ENCODE results near the gene CCDC197. TPM values are rescaled to one million over a fixed set of nuclear protein-coding genes. Genes with fewer than 3 reads are reported as not detected.

The CCDC197 gene
- total and polyA plus RNA-seq, 3 donors from 2014 or later = 5.6 to 31.0 (median 20.7) TPM

- H3K4me3 ChIP-seq = no peak overlapping the region
- WGBS, 2 donors = 92 to 95% methylated on average over 3 of the region's 3 CpGs
- DNase-seq = no peak
- intact Hi-C loops (cut with DNase I; ENCODE audit: low total_unique reads) = no loop called here
- H3K4me1 ChIP-seq = no peaks in the 10 kb centered on the region
- H3K36me3 ChIP-seq (ENCODE audit: low read depth, missing control alignments) = no peaks in the 10 kb centered on the region
- no peaks in the 10 kb centered on the region for H3K27me3 ChIP-seq
- H3K9me3 ChIP-seq = no peaks in the 10 kb centered on the region
- H3K27ac ChIP-seq = no peak overlapping the region
- TF ChIP-seq POLR2A (IDR thresholded peaks at IDR 0.05) = no peak
- TF ChIP-seq, protein P1, sequence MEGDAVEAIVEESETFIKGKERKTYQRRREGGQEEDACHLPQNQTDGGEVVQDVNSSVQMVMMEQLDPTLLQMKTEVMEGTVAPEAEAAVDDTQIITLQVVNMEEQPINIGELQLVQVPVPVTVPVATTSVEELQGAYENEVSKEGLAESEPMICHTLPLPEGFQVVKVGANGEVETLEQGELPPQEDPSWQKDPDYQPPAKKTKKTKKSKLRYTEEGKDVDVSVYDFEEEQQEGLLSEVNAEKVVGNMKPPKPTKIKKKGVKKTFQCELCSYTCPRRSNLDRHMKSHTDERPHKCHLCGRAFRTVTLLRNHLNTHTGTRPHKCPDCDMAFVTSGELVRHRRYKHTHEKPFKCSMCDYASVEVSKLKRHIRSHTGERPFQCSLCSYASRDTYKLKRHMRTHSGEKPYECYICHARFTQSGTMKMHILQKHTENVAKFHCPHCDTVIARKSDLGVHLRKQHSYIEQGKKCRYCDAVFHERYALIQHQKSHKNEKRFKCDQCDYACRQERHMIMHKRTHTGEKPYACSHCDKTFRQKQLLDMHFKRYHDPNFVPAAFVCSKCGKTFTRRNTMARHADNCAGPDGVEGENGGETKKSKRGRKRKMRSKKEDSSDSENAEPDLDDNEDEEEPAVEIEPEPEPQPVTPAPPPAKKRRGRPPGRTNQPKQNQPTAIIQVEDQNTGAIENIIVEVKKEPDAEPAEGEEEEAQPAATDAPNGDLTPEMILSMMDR (IDR thresholded peaks at IDR 0.05) = no peak
Observed at GRCh38 chr14:93960774-93961438, 36.2 kb upstream of the CCDC197 start.

DNA sequence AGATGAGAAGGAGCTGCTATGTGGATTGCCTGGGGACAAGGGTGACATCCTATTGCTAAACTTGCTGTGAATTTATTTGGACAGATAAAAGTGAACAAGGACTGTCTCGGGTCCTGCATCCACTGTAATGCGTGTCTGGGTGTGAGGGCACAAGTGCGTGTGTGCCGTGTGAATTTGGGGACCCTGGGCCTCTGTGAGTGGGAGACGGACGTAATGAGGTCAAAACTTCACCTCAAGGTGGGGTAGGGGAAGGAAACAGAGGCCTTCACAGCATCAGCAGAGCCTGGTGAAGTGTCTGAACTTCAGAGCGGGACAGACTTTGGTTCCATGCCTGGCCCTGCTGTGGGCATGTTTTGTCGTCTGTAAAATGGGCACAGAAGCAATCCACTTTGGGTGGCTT, 35.5 kb upstream of the CCDC197 start:
- TF ChIP-seq POLR2A (IDR thresholded peaks at IDR 0.05) = no peak
- TF ChIP-seq, protein P1 (IDR thresholded peaks at IDR 0.05) = no peak
- intact Hi-C loops (cut with DNase I; ENCODE audit: low total_unique reads) = no loop called here
- Histone ChIP-seq H3K9me3 (no peaks in the 10 kb centered on the region), H3K27me3 (no peaks in the 10 kb centered on the region), H3K4me1 (no peaks in the 10 kb centered on the region), H3K27ac (no peak overlapping the region), H3K4me3 (no peak overlapping the region), H3K36me3 (ENCODE audit: low read depth, missing control alignments) (no peaks in the 10 kb centered on the region)
- 91 to 94% methylated on average over 8 of the region's 8 CpGs for WGBS, 2 donors
- no peak for DNase-seq

DNA sequence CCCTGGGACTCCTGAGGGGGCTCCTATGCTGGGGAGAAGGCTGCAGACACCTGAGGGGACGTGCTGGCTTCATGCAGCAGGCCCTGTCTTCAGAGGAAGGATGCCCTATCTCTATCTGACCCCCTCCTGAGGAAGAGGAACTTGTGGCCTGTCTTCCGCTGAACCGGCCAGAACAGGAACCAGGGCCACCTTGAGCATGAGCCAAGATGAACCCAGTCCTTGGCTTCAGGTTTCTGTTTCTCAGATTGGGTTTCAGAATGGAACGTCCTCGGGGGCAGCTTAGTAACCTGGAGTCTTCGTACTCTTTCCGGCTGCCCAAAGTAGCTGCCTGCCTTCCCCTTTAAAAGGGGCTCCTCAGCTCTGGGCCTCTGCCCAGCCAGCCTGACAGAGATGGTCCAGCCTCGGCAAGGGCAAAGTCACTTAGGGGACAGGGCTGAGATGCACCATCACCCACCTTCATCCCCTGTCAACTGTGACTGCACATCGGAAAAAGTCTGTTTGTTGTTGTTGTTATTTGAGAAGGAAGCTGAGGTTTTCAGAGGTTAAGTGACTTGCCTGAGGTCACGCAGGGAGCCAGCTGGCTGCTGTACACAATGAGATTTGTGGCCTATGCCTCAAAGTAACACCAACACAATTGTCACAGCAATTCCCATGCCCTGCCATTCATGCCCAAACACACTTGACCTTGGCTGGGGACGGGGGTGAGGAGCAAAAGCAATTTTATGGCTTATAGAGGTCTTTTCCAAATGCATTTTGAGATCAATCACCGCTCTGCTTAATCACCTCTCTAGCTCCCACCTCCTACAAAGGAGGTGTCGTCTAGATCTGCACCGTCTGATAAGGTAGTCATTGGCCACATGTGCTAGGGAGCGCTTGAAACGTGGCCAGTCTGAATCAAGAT, 34.1 kb upstream of the CCDC197 start:
- TF ChIP-seq, protein P1 (IDR thresholded peaks at IDR 0.05) = no peak
- no peak for TF ChIP-seq POLR2A (IDR thresholded peaks at IDR 0.05)
- H3K4me1 ChIP-seq = no peaks in the 10 kb centered on the region
- WGBS, 2 donors = 68 to 81% methylated on average over 9 to 16 of the region's 16 CpGs
- H3K27me3 ChIP-seq = no peaks in the 10 kb centered on the region
- no peaks in the 10 kb centered on the region for H3K36me3 ChIP-seq (ENCODE audit: low read depth, missing control alignments)
- no peak overlapping the region for H3K27ac ChIP-seq
- no peak overlapping the region for H3K4me3 ChIP-seq
- DNase-seq = no peak
- intact Hi-C loops (cut with DNase I; ENCODE audit: low total_unique reads) = no loop called here
- H3K9me3 ChIP-seq = no peaks in the 10 kb centered on the region

DNA sequence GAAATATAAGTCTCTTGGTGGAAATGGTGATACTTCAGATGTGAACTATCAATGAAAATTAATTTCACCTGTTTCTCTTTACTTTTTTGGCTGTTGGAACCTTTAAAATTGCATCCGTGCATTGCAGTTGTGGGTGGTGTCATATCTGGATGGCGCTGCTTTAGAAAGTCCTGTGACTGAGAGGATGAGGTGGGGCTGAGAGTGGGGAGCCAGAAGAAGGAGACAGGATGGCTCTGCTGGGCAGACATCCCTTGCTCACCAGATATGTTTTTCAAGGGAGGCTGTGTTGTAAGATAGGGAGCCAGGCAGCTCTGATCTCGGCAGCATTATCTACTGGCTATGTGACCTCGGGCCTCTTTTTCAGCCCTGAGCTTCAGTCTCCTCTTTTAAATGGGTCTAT, 33.4 kb upstream of the CCDC197 start:
- Histone ChIP-seq H3K36me3 (ENCODE audit: low read depth, missing control alignments) (no peaks in the 10 kb centered on the region), H3K4me1 (no peaks in the 10 kb centered on the region), H3K4me3 (no peak overlapping the region), H3K9me3 (no peaks in the 10 kb centered on the region), H3K27me3 (no peaks in the 10 kb centered on the region), H3K27ac (no peak overlapping the region)
- DNase-seq = no peak
- 71 to 87% methylated on average over 4 of the region's 4 CpGs for WGBS, 2 donors
- intact Hi-C loops (cut with DNase I; ENCODE audit: low total_unique reads) = no loop called here
- TF ChIP-seq, protein P1 (IDR thresholded peaks at IDR 0.05) = no peak
- no peak for TF ChIP-seq POLR2A (IDR thresholded peaks at IDR 0.05)

All from testis (tissue), 3 donors.